GM12878 (cell line): ENCODE data around the gene COL24A1. TPM values are rescaled to one million over a fixed set of nuclear protein-coding genes. Genes with fewer than 3 reads are reported as not detected.

ENCODE experiments used
- ATAC-seq: fragments of 200-7000 bp; cut with Tn5 transposase; 3 replicates; pipeline ENCODE4 v1.9.1; 2020; ENCODE audit warnings: mild to moderate bottlenecking, moderate library complexity
- BruUV-seq: library from RNA; stranded (reverse); fragments of 400-500 nt; replicated peaks from 2 replicates; lab custom pipeline; 2021; lab: Mats Ljungman, UMichigan
- CTCF ChIA-PET: fragments of 300-600 bp; sonication (Branson Sonifier 250); formaldehyde crosslinking; extraction: SDS; loops from one replicate; lab custom pipeline; 2021; ENCODE audit warnings: inconsistent platforms; lab: Yijun Ruan, JAX
- POLR2A ChIA-PET: fragments of 350-600 bp; formaldehyde crosslinking; extraction: SDS; loops from one replicate; lab custom pipeline; 2021; ENCODE audit warnings: inconsistent platforms; lab: Charles Lee
- RAD21 ChIA-PET: fragments of 300-600 bp; sonication (Branson Sonifier 250); formaldehyde crosslinking; loops from one replicate; lab custom pipeline; 2023; ENCODE audit warnings: antibody characterized with exemption; ENCODE audit not compliant: unreplicated experiment; lab: Charles Lee
- SMC1A ChIA-PET: fragments of 300-600 bp; sonication (Branson Sonifier 250); formaldehyde crosslinking; loops from one replicate; lab custom pipeline; 2023; ENCODE audit not compliant: unreplicated experiment, uncharacterized antibody; lab: Charles Lee
- DNase-seq: peaks from one replicate; pipeline ENCODE4 v3.0.0-alpha.2; 2011; ENCODE audit warnings: low read depth, low spot score
- FAIRE-seq: peaks from 3 replicates; lab custom pipeline; 2011; peaks lifted over from hg19 to GRCh38; lab: Jason Lieb, UNC
- H2AFZ ChIP-seq: 2 replicates; pipeline ENCODE4 v1.6.0; 2011; ENCODE audit warnings: low read depth, low read length, control low read depth; ENCODE audit not compliant: control insufficient read depth
- H3K27ac ChIP-seq: 2 replicates; pipeline ENCODE4 v1.5.1; 2011; ENCODE audit warnings: control low read depth; ENCODE audit not compliant: control insufficient read depth, insufficient read depth
- H3K27me3 ChIP-seq, 2 experiments: replicated peaks in 1 of 2; 2 replicates each; pipeline versions ENCODE4 v1.6.0 to v1.6.1; 2011; ENCODE audit warnings: low read length in 1 of 2; ENCODE audit not compliant: control insufficient read depth in 2 of 2, insufficient read depth in 2 of 2
- H3K36me3 ChIP-seq, 2 experiments: 2 replicates each; pipeline ENCODE4 v1.5.1; 2011; ENCODE audit warnings: low read length in 1 of 2; ENCODE audit not compliant: control insufficient read depth in 2 of 2, insufficient read depth in 2 of 2
- H3K4me1 ChIP-seq: 2 replicates; pipeline ENCODE4 v1.6.1; 2011; ENCODE audit warnings: mild to moderate bottlenecking, low read length, moderate library complexity, mixed read lengths; ENCODE audit not compliant: control insufficient read depth, insufficient read depth
- H3K4me2 ChIP-seq: 2 replicates; pipeline ENCODE4 v1.6.0; 2011; ENCODE audit warnings: control low read depth; ENCODE audit not compliant: control insufficient read depth, insufficient read depth
- H3K4me3 ChIP-seq: fragments of 200-600 bp; sonication (generic); 2 replicates; pipeline ENCODE4 v1.5.1; 2016
- H3K79me2 ChIP-seq: 2 replicates; pipeline ENCODE4 v1.6.0; 2011; ENCODE audit warnings: low read length; ENCODE audit not compliant: control insufficient read depth, insufficient read depth
- H3K9ac ChIP-seq: 2 replicates; pipeline ENCODE4 v1.8.0; 2011; ENCODE audit warnings: low read length, control low read depth, mixed read lengths; ENCODE audit not compliant: control insufficient read depth, insufficient read depth
- H3K9me3 ChIP-seq: replicated peaks from 3 replicates; pipeline ENCODE4 v1.5.1; 2011; ENCODE audit warnings: mild to moderate bottlenecking, low read length; ENCODE audit not compliant: control insufficient read depth, insufficient read depth
- H4K20me1 ChIP-seq: 2 replicates; pipeline ENCODE4 v1.6.0; 2011; ENCODE audit not compliant: control insufficient read depth, insufficient read depth
- EGR1 ChIP-seq, 2 experiments: IDR thresholded peaks; 1 replicate in 1 of 2; 2 replicates in 1 of 2; pipeline ENCODE4 v1.6.1; 2011 to 2012; ENCODE audit warnings: low read depth in 2 of 2, low read length in 2 of 2, borderline replicate concordance in 1 of 2, mild to moderate bottlenecking in 1 of 2, moderate library complexity in 1 of 2
- EP300 ChIP-seq, 2 experiments: fragments of 150-350 bp in 1 of 2; IDR thresholded peaks; 2 replicates each; pipeline ENCODE4 v1.6.1; 2011 to 2012; ENCODE audit warnings: low read depth in 2 of 2, low read length in 2 of 2, borderline replicate concordance in 1 of 2, improper control_type of control experiment in 1 of 2, inconsistent platforms in 1 of 2; ENCODE audit not compliant: control insufficient read depth in 1 of 2
- NKRF ChIP-seq: fragments of 450-650 bp; conservative IDR thresholded peaks from 2 replicates; pipeline ENCODE4 v1.6.1; 2017; ENCODE audit warnings: mild to moderate bottlenecking, moderate library complexity
- POLR2A ChIP-seq: IDR thresholded peaks from 2 replicates; pipeline ENCODE4 v1.6.1; 2011; ENCODE audit warnings: low read depth, mild to moderate bottlenecking, low read length
- ZNF274 ChIP-seq: IDR thresholded peaks from one replicate; pipeline ENCODE4 v1.8.0; 2011; ENCODE audit not compliant: insufficient read length, insufficient read depth
- ZSCAN29 ChIP-seq: fragments of 450-650 bp; IDR thresholded peaks from 2 replicates; pipeline ENCODE4 v1.6.1; 2017; ENCODE audit warnings: mild to moderate bottlenecking, moderate library complexity
- WGBS: methylation state at CpG from one replicate; pipeline ENCODE4 v1.1.6; 2016; ENCODE audit warnings: low lambda C conversion rate; ENCODE audit not compliant: insufficient replicate concordance, insufficient coverage; ENCODE audit errors: missing lambda C conversion rate; 5-methylcytosine and 5-hydroxymethylcytosine counted together
- in situ Hi-C: fragments of 300-500 bp; cut with MboI; formaldehyde crosslinking; loops from 9 replicates; pipeline ENCODE4 v1.14.3; 2018; ENCODE audit warnings: mixed read lengths
- intact Hi-C: fragments of 100-400 bp; cut with micrococcal nuclease; formaldehyde crosslinking; loops from one replicate; pipeline ENCODE4 v1.14.2; 2022; ENCODE audit not compliant: unreplicated experiment
- polyA plus RNA-seq, 11 experiments: library from polyadenylated mRNA; depleted of rRNA in 4 of 11; unstranded in 6 of 11; stranded (reverse) in 5 of 11; fragments of >200 nt; fragmentation: Nextera tagmentation in 4 of 11; fragmentation: Illumina TruSeq in 1 of 11; extraction: Ambion mirVana in 4 of 11; extraction: Trizol in 1 of 11; gene quantifications; 1 replicate in 1 of 11; 2 replicates in 10 of 11; pipeline versions ENCODE4 v1.2.1 to v1.2.3, GENCODE V29; 2011 to 2016; ENCODE audit warnings: inconsistent platforms in 2 of 11, missing spikeins in 2 of 11, low read depth in 1 of 11
- total RNA-seq, 4 experiments: library from RNA; depleted of rRNA in 3 of 4; stranded (reverse); fragments of >200 nt in 3 of 4; fragmentation: Illumina TruSeq in 1 of 4; extraction: Trizol in 1 of 4; gene quantifications; 2 replicates each; pipeline versions ENCODE4 v1.2.1 to v1.2.3, GENCODE V29; 2013 to 2021

The COL24A1 gene
- total and polyA plus RNA-seq, 10 of the 15 experiments (the other 5 are each of a cell fraction or from before 2014, with no cell fraction given): 0.19 to 4.1 (median 2.0) TPM

DNA sequence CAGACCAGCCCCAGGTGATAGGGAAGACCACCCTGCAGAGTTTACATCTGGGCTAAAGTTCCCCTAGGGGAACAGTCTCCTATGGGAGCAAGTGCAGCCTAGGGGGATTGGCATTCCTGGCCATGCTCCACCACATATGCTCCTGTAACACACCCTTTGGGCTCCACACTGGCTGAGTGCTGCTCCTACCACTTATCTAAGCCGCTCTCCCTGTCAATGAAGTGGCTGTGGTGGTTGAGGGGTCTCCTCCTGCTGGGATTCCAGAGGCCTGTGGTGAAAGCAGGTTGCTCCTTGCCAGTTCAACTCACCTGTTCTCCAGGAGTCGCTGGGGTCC lies 51.1 kb downstream of the COL24A1 start:
- no TSS peak for BruUV-seq
- Histone ChIP-seq H3K4me2 (no peak overlapping the region), H3K4me1 (no peaks in the 10 kb centered on the region)

More for the DNA sequence above, 51.1 kb downstream of the COL24A1 start:
- no peak for DNase-seq
- Histone ChIP-seq H3K9me3 (no peaks in the 10 kb centered on the region), H3K27ac (no peak overlapping the region), H4K20me1 (no peaks in the 10 kb centered on the region)
- SMC1A ChIA-PET: no interaction called here
- intact Hi-C loops: no loop called here
- no peak for TF ChIP-seq NKRF
- no peak for TF ChIP-seq ZNF274
- no peak for TF ChIP-seq EGR1 (IDR thresholded peaks at IDR 0.05; ENCODE audit: borderline replicate concordance in 1 of 2, low read depth in 2 of 2, low read length in 2 of 2)
- TF ChIP-seq ZSCAN29: no peak
- no peak for TF ChIP-seq POLR2A
- no peak for TF ChIP-seq EP300 (IDR thresholded peaks at IDR 0.05; ENCODE audit: borderline replicate concordance in 1 of 2, control insufficient read depth in 1 of 2, low read depth in 2 of 2, low read length in 2 of 2)
- TF ChIP-seq, all 136 proteins: peak for 0
- Histone ChIP-seq H3K79me2 (no peaks in the 10 kb centered on the region), H3K36me3 (no peaks in the 10 kb centered on the region), H3K27me3 (no peaks in the 10 kb centered on the region), H2AFZ (no peak overlapping the region), H3K9ac (no peak overlapping the region), H3K4me3 (no peak overlapping the region)
- 12% methylated on average over 2 of the region's 2 CpGs for WGBS
- ChIA-PET POLR2A (no interaction called here), RAD21 (no interaction called here), CTCF (no interaction called here)
- FAIRE-seq: no peak
- in situ Hi-C loops: no loop called here
- ATAC-seq: no peak
